ENCODE data around the gene USP12.

DNA sequence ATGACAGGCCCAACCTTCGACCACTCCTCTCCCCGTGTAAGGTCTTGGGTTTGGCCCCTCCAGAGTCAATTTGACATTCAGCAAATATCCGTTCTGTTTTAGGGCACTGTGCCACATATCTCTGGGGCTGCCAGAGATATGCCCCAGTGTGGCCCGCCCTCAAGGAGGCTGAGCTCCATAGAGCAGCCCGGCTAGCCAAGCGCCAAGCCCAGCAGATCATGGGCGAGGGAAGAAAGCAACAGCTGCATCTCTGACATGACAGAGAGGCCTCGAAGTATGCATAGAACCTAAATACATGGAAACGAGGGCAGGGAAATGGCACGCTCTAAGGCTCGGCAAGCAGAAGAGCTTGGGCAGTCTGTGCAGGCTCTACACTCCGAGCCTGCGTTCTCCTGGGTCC, 124.5 kb downstream of the USP12 start:
- TF ChIP-seq, protein P1, sequence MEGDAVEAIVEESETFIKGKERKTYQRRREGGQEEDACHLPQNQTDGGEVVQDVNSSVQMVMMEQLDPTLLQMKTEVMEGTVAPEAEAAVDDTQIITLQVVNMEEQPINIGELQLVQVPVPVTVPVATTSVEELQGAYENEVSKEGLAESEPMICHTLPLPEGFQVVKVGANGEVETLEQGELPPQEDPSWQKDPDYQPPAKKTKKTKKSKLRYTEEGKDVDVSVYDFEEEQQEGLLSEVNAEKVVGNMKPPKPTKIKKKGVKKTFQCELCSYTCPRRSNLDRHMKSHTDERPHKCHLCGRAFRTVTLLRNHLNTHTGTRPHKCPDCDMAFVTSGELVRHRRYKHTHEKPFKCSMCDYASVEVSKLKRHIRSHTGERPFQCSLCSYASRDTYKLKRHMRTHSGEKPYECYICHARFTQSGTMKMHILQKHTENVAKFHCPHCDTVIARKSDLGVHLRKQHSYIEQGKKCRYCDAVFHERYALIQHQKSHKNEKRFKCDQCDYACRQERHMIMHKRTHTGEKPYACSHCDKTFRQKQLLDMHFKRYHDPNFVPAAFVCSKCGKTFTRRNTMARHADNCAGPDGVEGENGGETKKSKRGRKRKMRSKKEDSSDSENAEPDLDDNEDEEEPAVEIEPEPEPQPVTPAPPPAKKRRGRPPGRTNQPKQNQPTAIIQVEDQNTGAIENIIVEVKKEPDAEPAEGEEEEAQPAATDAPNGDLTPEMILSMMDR (IDR thresholded peaks at IDR 0.05) = no peak
- TF ChIP-seq ZBTB21 (CRISPR knock-in tag; IDR thresholded peaks at IDR 0.05; ENCODE audit: borderline replicate concordance) (no peak), GABPB1 (CRISPR knock-in tag; IDR thresholded peaks at IDR 0.05) (no peak), ZNF263 (CRISPR knock-in tag; IDR thresholded peaks at IDR 0.05; ENCODE audit: low read depth) (no peak), ZNF121 (CRISPR knock-in tag; IDR thresholded peaks at IDR 0.05) (no peak)
- TF ChIP-seq, protein P2, sequence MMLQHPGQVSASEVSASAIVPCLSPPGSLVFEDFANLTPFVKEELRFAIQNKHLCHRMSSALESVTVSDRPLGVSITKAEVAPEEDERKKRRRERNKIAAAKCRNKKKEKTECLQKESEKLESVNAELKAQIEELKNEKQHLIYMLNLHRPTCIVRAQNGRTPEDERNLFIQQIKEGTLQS (CRISPR knock-in tag; conservative IDR thresholded peaks at IDR 0.05) = no peak
- TF ChIP-seq, protein P3, sequence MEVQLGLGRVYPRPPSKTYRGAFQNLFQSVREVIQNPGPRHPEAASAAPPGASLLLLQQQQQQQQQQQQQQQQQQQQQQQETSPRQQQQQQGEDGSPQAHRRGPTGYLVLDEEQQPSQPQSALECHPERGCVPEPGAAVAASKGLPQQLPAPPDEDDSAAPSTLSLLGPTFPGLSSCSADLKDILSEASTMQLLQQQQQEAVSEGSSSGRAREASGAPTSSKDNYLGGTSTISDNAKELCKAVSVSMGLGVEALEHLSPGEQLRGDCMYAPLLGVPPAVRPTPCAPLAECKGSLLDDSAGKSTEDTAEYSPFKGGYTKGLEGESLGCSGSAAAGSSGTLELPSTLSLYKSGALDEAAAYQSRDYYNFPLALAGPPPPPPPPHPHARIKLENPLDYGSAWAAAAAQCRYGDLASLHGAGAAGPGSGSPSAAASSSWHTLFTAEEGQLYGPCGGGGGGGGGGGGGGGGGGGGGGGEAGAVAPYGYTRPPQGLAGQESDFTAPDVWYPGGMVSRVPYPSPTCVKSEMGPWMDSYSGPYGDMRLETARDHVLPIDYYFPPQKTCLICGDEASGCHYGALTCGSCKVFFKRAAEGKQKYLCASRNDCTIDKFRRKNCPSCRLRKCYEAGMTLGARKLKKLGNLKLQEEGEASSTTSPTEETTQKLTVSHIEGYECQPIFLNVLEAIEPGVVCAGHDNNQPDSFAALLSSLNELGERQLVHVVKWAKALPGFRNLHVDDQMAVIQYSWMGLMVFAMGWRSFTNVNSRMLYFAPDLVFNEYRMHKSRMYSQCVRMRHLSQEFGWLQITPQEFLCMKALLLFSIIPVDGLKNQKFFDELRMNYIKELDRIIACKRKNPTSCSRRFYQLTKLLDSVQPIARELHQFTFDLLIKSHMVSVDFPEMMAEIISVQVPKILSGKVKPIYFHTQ (CRISPR knock-in tag; IDR thresholded peaks at IDR 0.05) = no peak
- TF ChIP-seq, protein P4, sequence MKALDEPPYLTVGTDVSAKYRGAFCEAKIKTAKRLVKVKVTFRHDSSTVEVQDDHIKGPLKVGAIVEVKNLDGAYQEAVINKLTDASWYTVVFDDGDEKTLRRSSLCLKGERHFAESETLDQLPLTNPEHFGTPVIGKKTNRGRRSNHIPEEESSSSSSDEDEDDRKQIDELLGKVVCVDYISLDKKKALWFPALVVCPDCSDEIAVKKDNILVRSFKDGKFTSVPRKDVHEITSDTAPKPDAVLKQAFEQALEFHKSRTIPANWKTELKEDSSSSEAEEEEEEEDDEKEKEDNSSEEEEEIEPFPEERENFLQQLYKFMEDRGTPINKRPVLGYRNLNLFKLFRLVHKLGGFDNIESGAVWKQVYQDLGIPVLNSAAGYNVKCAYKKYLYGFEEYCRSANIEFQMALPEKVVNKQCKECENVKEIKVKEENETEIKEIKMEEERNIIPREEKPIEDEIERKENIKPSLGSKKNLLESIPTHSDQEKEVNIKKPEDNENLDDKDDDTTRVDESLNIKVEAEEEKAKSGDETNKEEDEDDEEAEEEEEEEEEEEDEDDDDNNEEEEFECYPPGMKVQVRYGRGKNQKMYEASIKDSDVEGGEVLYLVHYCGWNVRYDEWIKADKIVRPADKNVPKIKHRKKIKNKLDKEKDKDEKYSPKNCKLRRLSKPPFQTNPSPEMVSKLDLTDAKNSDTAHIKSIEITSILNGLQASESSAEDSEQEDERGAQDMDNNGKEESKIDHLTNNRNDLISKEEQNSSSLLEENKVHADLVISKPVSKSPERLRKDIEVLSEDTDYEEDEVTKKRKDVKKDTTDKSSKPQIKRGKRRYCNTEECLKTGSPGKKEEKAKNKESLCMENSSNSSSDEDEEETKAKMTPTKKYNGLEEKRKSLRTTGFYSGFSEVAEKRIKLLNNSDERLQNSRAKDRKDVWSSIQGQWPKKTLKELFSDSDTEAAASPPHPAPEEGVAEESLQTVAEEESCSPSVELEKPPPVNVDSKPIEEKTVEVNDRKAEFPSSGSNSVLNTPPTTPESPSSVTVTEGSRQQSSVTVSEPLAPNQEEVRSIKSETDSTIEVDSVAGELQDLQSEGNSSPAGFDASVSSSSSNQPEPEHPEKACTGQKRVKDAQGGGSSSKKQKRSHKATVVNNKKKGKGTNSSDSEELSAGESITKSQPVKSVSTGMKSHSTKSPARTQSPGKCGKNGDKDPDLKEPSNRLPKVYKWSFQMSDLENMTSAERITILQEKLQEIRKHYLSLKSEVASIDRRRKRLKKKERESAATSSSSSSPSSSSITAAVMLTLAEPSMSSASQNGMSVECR (CRISPR knock-in tag; IDR thresholded peaks at IDR 0.05; ENCODE audit: borderline replicate concordance) = no peak
